GM19025 (cell line): ENCODE data around the gene DNAJC19.
A peak's percentile ranks its signal among the peaks of the same experiment; 100 is the strongest.
"Not testable (repeated sequence)": the region's sequence is repeated elsewhere in the genome, so short reads cannot be mapped to it uniquely, and the experiment has no call there.

Experiments used
- ATAC-seq: cut with Tn5 transposase; IDR thresholded peaks from one replicate; pipeline ENCODE4 v1.9.1; 2021; ENCODE audit warnings: mild to moderate bottlenecking, low read depth, moderate library complexity; ENCODE audit not compliant: unreplicated experiment

The DNAJC19 gene

DNA sequence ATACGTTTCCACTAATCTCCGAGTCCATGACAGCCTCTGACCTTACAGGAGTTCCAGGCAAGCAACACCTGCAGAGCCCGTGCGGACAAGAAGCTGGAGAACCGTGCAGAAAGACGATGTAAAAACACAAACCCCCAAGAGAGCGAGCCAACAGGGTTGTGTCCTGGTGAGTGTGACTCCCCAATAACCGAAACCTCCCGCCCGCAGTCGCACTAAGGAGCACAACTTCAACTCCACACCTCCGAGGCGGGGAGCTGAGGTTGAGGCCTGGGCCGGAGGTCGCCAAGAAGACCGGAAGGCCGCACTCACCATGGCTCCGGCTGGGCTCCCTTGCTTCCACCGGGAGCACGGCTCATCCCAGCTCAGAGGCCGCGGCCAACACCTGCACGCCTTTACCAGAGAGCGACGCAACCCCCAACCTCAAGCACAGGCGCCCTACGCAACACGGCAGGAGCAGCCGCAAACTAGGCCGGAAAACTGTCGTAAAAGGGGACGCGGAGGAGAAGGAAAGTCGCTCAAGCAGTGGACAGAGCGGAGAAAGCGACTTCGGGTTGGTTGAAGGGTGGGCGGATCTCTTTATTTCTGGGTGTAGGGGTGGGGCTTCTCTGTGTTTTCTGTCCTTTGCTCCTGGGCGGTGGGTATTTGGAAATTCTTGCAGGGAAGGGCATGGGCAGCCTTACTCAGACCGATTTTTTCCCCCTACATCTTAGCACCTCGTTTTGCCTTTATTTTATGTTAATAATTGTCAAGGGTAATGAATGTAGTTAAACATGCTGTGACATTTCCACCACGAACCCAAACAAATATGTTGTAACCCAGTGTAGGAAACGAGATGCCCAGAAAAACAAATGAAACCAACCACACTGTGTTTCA lies at the start of gene DNAJC19:
DNAJC19 (minus strand) TSS at position 446 of the 873 bp plus-strand sequence; CDS start at position 312, 134 bp downstream.
- ATAC-seq = peak; percentile 94

DNA sequence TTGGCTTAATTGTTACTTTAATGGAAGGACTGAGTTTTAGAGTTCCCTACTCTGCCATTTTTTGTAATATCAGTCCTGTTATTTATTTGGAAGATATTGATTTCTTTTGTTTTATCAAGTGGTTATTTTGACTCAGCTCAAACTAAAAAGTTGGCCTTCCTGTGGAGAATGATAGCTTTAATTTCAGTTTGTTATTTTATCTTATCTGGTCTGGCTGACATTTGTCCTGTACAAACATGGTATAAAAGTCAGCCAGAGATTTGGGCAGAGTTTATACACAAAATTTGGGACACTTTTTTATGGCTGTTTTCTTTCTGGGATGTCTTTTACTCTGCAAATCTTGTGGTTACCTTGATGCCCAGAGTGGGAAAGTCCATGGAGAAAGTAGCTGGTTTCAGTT lies 41.4 kb upstream of the DNAJC19 start:
- no peak for ATAC-seq

DNA sequence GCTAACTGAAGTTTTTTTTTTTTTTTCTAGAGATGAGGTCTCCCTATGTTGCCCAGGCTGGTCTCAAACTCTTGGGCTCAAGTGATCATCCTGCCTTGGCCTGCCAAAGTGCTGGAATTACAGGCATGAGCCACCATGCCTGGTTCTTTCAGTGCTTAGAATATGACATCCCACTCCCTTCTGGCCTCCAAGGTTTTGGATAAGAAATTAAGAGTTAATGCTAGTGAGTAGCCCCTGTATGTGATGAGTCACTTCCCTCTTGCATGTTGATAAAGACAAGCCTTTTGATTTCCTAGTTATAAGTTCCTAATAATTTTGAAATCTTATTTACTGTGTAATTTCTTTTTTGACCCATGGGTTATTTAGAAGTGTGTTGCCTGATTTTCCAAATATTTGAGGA lies 35.7 kb upstream of the DNAJC19 start:
- ATAC-seq = no peak

DNA sequence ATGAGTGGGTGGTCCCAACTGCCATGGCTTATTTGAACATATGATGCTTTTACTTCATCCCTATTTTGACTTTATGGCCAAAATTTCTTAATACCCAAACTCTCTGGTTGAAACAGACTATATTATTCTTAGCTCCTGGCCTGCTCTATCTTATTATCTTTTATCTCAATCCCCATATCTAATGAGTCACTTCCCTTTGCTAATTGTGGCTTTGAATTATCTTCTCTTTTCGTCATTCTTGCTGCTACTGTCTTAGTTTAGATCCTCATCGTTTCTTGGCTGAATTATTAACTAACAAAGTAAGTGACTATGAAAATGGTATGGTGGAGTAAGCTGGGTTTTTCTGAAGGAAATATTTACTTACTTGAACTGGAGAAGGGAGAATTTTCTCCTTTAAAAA lies 28.2 kb upstream of the DNAJC19 start:
- ATAC-seq = no peak

DNA sequence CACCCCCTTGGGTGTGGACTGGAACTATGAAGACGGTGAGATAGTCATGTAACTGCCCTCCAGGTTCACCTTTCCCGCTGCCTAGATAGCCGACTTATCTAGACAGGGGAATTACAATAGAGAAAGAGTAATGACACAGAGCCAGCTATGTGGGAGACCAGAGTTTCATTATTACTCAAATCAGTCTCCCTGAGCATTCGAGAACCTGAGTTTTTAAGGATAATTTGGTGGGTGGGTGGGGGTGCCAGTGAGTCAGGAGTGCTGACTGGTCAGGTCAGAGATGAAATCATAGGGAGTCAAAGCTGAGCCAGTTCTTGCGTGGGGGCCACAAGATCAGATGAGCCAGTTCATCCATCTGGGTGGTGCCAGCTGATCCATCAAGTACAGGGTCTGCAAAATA lies 19.7 kb upstream of the DNAJC19 start:
- no peak for ATAC-seq

DNA sequence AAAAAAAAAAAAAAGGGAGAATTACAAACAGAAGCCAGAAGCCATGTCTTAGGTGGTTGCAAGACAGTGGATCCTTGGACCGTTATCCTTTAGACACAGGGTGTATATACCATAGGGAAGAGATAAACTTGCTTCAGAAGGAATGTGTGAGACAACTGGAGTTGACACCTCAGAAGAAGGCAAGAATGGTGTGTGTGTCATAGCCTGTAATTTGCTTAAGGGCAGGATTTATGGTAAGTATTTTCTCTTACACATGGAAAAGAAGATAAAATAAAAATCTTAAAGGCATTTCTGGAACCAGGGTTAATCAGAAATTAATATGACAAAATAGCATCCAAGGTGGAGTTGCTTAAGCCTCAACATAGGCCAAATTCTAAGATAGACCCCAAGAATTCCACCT lies 19.3 kb upstream of the DNAJC19 start:
- ATAC-seq = no peak

DNA sequence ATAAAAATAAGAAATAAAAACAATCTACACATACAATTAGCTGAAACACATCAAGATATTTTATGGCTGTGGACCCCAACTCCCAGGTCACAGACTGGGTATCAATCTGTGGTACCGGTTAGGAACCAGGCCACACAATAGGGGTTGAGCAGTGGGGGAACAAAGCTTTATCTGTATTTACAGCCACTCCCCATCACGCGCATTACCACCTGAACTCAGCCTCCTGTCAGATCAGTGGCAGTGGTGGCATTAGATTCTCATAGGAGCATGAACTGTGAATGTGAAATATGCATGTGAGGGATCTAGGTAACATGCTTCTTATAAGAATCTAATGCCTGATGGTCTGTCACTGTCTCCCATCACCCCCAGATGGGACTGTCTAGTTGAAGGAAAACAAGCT lies 17.7 kb upstream of the DNAJC19 start:
- no peak for ATAC-seq

DNA sequence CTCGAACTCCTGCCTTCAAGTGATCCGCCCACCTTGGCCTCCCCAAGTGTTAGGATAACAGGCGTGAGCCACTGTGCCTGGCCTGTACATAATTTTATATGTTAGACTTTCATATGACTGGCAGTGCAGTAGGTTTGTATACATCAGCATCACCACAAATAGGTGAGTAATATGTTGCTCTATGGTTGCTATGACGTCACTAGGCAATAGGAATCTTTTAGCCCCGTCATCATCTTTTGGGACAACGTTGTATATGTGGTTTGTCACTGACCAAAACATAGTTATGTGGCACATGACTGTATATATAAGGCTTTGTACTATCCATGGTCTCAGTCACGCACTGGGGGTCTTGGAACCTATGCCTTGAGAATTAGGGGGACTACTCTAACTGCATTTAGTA lies 17.0 kb upstream of the DNAJC19 start:
- ATAC-seq = no peak

DNA sequence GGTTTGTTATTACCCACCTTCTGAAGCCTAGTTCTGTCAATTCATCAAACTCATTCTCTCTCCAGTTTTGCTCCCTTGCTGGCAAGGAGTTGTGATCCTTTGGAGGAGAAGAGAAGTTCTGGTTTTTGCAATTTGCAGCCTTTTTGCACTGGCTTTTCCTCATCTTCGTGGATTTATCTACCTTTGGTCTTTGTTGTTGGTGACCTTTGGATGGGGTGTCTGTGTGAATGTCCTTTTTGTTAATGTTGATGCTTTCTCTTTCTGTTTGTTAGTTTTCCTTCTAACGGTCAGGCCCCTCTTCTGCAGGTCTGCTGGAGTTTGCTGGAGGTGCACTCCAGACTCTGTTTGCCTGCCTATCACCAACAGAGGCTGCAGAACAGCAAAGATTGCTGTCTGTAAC lies 13.9 kb upstream of the DNAJC19 start:
- ATAC-seq = not testable (repeated sequence)

DNA sequence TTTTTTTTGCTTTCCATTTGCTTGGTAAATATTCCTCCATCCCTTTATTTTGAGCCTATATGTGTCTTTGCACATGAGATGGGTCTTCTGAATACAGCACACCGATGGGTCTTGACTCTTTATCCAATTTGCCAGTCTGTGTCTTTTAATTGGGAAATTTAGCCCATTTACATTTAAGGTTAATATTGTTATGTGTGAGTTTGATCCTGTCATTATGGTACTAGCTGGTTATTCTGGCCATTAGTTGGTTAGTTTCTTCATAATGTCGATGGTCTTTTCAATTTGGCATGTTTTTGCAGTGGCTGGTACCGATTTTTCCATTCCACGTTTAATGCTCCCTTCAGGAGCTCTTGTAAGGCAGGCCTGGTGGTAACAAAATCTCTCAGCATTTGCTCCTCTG lies 12.8 kb upstream of the DNAJC19 start:
- ATAC-seq = not testable (repeated sequence)

DNA sequence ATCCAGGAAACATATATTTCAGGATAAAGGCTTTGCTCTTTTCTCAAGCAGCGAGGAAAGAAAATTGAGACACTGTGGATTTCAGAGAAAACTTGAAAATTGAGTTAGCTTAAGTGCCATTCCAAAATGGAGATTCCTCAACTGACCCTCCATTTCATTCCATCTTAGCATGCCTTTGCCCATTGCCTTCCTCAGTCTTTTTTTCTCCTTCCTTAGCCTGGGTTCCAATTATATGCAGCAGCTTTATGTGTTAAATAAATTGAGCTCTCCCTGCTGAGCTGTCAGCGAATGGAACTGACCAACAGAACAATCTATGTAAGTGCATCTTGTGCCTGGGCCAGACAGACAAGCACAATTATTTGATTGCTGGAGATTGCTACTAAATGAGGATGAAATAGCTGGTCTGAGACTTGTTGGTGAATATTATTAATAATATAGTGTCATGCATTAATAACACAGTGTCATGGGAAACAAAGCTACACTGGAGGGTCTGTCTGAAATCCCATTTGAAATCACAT lies 6.9 kb upstream of the DNAJC19 start:
- no peak for ATAC-seq

DNA sequence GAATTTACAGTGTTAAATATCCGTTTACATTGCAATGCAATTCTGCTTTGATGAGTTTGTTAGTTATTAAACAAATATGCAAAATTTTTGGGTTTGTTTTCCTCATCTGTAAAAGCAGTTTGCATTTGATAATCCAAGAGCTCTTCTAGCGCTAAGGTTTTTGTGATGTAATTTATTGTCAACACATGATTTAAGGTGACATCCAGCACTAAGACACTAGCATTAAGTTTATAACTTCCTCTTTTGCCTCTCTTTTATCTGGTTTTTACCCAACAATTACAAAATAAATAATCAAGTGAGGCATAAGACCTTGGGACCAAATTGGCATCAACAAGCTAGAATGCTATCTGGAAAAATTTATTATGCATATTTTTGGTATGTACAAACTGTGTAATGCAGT lies 969 bp upstream of the DNAJC19 start:
- ATAC-seq = no peak

DNA sequence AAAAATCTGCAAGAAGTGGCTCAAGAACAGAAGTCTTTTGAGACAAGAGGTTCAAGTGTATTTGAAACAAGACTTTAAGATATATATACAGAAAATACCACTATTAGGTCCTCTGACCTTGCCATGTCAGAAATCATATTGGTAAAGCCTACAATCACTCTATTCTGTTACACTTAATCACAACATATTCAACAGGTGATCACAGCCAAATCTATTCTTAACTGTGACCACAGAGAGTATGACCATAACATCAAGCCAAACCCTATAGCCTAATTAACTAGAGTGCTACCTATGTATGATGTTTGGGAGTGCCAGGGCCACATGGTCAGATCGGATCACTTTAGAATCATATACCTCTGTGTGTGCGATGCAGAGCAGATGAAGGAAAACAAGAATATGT lies 2.2 kb downstream of the DNAJC19 start:
- ATAC-seq = no peak

DNA sequence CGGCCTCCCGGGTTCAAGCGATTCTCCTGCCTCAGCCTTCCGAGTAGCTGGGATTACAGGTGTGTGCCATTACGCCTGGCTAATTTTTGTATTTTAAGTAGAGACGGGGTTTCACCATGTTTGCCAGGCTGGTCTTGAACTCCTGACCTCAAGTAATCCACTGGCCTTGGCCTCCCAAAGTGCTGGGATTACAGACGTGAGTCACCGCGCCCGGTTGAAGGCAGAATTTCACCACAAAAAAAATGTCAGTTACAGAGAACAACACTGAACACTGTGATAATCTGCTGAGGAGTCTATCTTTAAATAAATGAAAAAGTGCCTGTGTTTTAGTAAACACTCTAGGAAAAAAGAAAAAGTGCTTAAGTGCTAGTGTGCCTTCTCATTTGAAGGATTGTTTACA lies 3.2 kb downstream of the DNAJC19 start:
- ATAC-seq = not testable (repeated sequence)

DNA sequence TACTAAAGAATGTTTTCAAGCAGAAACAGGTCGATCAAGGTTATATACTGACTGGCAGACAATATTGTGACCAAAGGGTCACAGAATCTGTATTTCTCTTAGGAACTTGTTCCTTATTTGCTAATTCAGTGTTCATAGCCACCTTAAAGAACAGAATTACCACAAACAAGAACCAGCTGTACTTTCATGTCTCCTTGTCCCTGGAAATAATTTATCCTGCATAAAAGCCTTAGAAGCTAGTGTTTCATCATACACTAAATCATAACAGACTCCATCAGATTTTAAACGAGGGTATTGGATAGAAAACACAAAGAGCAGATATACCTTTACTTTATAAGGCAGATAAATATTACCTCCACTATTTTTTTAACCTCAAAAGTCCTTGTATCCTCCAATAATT lies 6.4 kb downstream of the DNAJC19 start:
- no peak for ATAC-seq

DNA sequence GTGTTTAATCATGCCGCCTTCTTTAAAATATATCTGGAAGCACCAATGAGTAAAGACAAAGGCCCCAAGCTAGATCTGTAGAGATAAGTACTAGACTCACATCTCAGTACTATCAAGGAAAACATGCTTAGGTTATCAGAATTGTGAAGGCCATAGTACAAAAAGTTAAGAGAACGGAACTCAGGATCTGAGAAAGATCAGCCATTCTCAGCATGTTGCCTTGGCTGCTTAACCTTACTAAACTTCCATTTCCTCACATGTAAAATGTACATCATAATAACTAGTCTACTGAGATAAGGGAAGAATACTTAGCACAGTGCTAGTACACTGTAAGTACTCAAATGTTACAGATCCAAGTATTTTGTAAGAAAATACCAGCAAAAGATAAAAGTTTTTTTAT lies 7.6 kb downstream of the DNAJC19 start:
- ATAC-seq = no peak

DNA sequence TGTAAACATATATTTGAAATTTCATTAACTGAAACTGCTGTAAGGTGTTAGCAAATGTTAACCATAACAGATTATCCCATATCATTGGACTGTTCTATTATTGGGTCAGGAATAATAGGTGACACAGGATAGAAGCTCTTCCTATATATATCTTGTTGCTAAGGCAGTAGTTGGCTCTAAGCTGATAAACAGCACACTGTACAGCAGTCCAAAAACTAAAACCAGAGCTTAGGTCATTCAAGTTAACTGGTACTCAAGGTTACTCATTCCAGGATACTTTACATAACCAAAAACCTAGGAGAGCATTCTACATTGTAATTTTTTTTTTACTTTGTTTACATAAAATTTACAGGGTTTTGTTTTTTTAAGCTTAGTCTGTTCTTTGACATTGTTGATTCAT lies 8.9 kb downstream of the DNAJC19 start:
- ATAC-seq = no peak

DNA sequence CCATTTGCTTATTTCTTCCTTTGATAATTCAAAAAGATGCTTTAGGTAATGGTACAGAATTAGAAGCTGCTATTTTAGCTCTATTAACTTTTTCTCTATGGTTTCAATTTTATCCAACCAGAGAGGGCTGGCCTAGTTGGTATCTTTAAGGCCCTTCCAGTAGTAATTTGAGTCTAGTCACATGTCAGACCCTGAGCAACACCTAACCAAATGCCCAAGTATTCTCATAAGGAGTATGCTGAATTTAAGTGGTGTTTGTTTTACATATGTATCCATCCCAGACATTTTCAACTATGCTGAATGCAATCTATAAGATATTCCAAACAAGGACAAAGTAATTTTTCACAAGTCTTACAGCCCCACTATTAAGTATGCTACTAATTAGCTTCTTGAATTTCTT lies 9.6 kb downstream of the DNAJC19 start:
- no peak for ATAC-seq

DNA sequence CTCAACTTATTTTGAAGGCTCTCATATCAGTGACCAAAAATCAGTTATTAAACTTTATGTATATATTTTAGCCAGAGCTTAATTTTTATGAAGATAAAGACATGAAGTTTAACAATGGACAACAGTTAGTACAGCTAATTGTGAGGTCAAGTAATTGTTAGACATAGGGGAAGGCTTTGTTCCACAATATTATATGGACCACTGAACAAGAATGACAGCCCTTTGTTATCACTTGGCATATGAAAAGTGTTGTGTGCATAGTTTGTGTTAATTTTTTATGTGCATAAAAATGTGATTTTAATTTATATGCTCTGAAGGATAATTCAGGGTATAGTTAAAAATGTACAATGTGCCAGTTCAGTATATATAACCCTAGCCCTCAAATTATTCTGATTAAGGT lies 12.0 kb downstream of the DNAJC19 start:
- ATAC-seq = no peak

DNA sequence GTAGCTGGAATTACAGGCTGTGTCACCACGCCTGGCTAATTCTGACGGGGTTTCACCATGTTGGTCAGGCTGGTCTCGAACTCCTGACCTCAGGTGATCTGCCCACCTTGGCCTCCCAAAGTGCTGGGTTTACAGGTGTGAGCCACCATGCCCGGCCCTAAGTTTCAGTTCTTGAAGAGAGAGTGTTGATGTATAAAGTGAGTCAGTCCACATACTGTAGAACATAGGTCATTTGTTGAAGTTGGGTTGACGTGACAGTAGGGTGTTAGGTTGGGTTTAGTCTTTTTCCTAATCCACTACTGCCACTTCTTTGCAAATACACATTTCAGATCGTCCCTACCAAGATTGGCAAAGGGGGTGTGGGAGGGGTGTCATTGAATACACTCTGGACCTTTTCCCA lies 15.2 kb downstream of the DNAJC19 start:
- ATAC-seq = no peak

DNA sequence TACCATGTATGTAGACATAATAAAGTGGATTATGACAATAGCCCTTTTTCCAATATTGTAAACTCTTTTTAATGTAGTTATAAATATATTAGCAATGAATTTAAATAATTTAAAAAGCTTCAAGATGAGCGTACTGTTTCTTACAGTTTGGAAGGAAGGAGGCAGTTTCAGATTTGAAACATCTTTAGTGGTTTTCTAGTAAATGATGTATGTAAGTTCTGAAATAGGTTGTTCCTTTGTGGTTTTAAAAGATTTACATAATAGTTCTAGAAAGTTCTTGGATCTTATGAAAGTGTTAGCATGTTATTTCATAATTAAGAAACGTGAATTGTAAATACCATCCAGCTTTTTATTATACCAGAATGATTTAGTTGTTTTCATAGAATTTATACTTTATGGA lies 16.0 kb downstream of the DNAJC19 start:
- no peak for ATAC-seq

DNA sequence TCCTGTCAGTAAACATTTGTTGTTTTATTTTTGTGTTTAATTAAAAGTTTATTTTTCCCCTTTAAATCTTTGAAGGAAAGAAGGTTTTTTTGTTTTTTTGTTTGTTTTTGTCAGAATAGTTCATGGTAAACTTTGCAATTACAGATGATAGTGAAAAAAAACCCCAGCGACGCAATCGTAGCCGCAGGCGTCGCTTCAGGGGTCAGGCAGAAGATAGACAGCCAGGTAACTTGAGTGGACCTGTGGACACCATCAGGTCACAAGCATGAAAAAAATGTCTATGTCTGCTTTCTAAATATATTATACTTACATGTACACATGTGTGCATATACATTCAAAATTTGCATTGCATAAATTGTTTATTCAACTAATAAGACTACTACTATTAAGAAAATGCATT lies 18.6 kb downstream of the DNAJC19 start:
- ATAC-seq = no peak
